ENCODE measurements around the gene TRAPPC2.

DNA sequence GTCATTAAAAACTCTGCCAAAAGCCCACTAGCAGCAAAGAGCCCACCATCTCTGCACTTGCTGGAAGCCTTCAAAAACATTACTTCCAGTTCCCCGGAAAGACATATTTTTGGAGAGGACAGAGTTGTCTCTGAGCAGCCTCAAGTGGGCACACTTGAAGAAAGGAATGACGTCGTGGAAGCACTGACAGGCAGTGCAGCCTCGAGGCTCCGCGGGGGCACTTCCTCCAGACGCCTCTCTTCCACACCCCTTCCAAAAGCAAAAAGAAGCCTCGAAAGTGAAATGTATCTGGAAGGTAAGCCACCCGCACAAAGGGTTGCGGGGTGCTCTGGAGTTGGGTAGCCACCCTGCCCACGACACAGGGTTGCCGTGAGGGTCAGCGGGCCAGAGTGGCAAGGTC lies 26.0 kb upstream of the TRAPPC2 start:
- TF ChIP-seq GATA2 (IDR thresholded peaks at IDR 0.05; ENCODE audit: low read depth, low read length), result no peak
- TF ChIP-seq GATA3 (IDR thresholded peaks at IDR 0.05; ENCODE audit: low read depth, low read length), result no peak
